Stimulated activated CD8-positive, alpha-beta memory T cell treated with anti-CD3 and anti-CD28 coated beads, Interleukin-4, amount 100 ng/mL, for 48 hours (primary cell): ENCODE measurements around the gene GALNT3.

ENCODE experiments used
- DNase-seq: peaks from one replicate; pipeline ENCODE4 v3.0.0-alpha.2; 2020

The GALNT3 gene

DNA sequence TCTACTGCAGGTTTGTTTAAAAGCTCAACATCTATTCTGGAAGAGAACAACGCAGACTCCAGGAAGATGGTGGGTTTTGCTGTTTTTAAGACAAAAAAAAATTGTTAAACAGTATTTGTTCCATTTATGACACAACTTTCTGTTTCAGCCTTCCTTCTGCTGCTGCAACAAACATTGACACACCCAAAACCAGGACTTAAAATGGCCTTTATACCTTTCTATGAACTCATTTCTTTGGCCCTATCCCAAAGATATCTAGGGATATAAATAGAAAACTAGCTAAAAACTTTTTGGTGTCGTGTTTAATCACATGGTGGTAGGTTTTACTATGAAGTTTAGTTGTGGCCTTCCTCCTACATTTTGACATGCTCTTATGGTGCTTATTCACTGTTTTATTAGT is 964 bp upstream of the GALNT3 start:
- no peak for DNase-seq

DNA sequence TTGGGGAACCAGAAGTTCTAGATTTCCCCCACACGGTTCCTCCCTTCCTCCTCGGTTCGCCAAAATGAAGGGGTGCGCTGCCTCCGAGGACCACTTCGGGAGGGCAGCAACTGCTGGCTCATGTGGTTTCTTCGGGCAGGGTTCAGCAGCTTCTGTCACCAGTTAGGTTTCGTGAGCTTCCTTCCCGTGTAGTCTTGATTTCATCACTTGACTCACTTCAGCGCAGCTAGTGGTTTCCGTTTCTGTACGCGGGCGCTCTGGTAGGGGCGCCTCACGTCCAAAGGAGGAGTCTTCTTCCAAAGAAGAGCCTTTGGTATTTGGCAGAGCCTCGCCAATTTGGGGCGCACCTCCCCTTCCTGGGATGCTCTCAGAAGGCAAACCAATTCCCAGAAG is 485 bp upstream of the GALNT3 start:
- DNase-seq, result peak; percentile 74

- peak; percentile 34 for DNase-seq
Measured at GRCh38 chr2:165793161-165793778, 777 bp downstream of the GALNT3 start.

DNA sequence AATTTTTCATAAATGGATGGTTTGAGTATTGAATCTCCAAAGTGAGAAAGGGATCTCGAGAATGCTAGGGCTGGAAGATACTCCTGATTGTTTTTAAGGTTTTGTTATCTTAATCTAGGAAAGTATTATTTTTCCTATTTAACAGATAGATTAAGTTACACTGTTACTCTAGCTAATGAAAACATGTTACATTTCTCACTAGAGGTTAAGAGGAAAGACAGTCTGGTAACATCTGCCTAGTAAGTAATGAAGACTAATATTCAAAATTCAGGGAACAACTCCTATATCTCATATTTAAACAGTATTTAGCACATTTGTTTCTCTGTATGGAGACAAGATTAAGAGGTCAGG is 2.0 kb downstream of the GALNT3 start:
- no peak for DNase-seq

DNA sequence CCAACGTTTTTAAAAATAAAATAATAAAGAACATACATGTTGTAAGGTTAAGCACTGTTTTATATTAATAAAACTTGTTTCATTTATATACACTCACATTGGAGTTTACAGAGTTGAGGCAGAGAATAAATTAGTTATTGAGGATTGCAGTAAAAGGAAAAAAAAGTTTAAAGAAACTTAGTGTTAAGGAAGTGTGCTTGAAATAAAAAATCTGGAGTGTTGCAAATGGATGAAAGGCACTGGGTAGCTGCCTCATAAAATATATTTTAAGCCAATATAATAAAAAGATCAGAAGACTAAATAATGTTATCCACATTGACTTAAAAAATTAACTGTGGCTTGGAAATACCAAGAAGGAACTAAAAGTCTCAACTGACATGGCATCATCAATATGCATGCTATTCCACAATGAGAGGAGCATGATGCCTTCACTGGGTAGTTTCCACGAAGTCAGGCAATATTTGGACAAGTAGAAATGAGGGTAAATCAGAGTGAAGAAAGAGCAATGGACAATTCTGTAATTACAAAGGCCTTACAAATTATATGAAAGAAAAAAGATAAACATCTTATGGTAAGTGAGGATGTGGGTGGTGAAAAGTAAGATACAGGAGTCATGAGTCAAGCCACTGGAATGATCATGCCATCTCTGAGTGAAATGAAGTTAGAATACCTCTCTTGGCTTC is 2.5 kb downstream of the GALNT3 start:
- DNase-seq, result no peak

GRCh38 chr2:165790466-165790865 is 3.6 kb downstream of the GALNT3 start:
- DNase-seq, result no peak

DNA sequence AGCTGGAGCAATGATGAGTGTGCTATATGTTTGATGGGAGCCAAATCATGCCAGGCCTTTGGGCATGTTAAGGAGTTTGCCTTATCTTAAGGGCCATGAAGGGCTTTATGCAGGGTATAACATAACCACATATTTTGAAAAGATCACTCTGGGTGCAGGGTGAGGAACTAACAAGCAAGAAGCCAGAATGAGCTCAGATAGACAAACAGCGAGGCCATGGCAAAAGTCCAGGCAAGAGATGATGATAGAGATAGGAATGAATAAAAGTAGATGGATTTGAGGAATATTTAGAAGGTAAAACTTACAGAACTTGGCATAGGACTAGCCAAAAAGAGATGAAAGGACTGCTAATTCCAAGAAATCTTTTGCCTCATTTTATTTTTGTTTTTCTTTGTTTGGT is 6.7 kb downstream of the GALNT3 start:
- DNase-seq, result no peak

GRCh38 chr2:165779706-165780105 is 14.3 kb downstream of the GALNT3 start:
- no peak for DNase-seq

DNA sequence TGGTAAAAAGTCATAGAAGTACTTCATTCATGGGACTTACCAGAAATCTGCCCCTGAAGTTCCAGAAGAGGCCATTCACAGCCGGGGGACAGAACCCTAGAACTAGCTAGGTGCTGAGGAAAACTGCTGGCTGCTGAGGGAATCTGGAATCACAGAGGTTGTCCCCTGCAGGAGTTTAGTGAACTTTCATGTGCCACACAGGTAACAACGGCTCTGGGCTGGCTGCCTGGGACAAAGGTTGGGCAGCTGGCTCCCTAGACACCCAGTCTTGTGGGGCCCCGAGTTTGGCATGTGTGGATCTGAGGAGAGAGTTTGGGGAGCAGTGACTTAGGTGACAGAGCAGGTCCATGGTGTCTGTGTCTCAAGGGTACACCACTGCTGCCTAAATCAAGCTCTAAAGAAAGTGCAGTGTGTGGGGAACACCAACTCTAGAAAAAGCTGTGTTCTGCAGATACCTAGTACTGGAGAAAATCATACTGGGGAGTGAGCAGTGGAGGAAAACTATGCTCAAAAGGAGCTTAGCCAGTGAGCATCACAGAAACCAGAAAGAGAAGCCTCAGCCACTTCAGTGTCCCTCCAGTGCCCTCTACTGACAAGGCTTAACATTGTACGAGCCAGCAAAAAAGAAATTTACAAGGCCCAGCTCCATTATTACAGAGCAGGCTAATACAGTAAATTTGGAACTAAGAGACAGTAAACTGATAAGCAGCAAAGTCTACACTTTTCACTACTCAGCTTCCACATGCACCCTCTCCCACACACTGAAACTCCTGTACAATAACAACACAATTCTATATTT is 15.2 kb downstream of the GALNT3 start:
- DNase-seq, result no peak

GRCh38 chr2:165778187-165778556 is 15.9 kb downstream of the GALNT3 start:
- no peak for DNase-seq

GRCh38 chr2:165777522-165778186 is 16.4 kb downstream of the GALNT3 start:
- no peak for DNase-seq

GRCh38 chr2:165776796-165777195 is 17.3 kb downstream of the GALNT3 start:
- DNase-seq, result no peak

- no peak for DNase-seq
Measured at GRCh38 chr2:165776013-165776412, 18.0 kb downstream of the GALNT3 start.

DNA sequence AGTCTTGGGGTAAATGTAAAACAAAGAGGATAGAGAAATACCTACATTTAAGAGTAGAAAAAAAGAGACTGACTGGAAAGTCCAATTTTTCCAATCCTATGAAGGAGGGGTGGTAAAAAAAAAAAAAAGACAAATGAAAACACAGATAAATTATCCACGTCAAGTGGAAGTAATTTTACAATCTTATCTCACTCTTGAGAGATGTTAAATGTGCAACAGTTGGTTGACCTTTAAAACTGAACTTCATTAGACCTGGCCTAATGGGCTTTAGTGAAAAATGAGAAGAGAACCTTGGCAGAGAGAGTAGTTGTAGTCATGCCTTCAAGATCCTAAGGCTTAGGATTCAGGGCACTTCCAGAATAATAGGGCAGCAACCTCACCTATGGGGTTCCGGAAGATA is 20.4 kb downstream of the GALNT3 start:
- DNase-seq, result no peak

DNA sequence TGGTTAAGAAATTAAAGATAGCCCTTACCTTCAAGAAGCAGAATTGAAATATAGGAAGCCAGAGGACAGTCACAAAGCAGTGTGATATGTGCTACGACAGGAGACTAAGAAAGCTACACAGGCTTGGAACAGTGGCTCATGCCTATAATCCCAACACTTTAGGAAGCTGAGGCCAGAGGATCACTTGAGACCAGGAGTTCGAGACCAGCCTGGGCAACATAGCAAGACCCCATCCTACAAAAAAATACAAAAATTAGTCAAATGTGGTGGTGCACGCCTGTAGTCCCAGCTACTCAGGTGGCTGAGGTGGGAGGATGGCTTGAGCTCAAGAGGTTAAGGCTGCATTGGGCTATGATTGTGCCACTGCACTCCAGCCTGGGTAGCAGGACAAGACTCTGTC is 21.9 kb downstream of the GALNT3 start:
- no peak for DNase-seq

GRCh38 chr2:165766326-165766927 is 27.6 kb downstream of the GALNT3 start:
- DNase-seq, result no peak

GRCh38 chr2:165762723-165763122 is 31.3 kb downstream of the GALNT3 start:
- DNase-seq, result no peak

DNA sequence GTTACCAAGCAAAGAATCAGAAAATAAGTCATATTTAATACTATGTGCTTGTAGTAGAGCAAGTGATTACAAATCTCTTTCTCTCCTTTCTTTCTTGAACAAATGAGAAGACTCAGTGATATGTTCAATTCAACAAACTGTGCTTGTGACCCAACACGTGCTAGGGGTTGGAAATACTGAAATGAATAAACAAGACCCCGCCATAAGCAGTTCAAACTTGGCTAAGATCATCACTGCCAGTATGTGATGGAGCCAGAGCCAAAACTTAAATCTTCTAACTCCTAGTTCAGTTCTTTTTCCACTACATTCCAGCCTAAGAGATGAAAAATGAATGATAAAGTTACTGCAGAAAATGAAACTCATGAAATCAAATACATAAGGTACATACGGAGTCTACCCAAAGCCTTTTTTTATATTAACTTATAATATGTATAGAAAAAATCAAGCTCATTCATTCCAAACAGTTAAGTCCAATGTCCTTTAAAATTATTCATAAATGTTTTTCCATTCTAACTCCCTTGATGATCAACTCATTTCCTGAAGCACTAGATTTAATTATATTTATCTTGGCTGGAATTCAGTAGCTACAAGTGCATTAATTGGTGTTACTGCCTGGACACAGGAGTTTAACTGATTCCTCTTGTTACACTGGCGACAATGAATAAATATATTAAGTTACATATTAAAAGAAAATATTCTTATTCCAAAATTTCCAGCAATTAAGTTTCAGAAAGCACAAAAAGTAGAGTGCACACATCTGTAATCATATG is 36.0 kb downstream of the GALNT3 start:
- DNase-seq, result no peak

DNA sequence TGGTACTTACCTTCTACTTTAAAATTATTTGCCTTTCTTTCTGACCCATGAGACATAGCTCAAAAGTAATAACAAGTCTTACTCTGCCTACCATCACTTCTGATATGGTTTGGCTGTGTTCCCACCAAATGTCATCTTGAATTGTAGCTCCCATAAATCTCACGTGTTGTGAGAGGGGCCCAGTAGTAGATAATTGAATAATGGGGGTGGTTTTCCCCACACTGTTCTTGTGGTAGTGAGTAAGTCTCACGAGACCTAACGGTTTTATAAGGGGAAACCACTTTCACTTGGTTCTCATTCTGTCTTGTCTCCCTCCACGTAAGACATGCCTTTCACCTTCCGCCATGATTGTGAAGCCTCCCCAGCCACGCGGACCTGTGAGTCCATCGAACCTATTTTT is 47.5 kb downstream of the GALNT3 start:
- DNase-seq, result no peak

GRCh38 chr2:165745916-165746315 is 48.1 kb downstream of the GALNT3 start:
- DNase-seq, result no peak

- DNase-seq, result no peak
Measured at GRCh38 chr2:165743442-165743841, 50.6 kb downstream of the GALNT3 start.

- no peak for DNase-seq
Measured at GRCh38 chr2:165725421-165725820, 68.6 kb downstream of the GALNT3 start.

GRCh38 chr2:165720511-165720910 is 73.5 kb downstream of the GALNT3 start:
- no peak for DNase-seq
